Esophagus muscularis mucosa (tissue), 4 donors: ENCODE data around the gene PCDH15. TPM values are rescaled to one million over a fixed set of nuclear protein-coding genes. Genes with fewer than 3 reads are reported as not detected.

Experiments
- DNase-seq: peaks from one replicate; pipeline ENCODE4 v3.0.0-alpha.2; 2017; ENCODE audit errors: extremely low spot score
- H3K27ac ChIP-seq, 4 donors: fragments of 200-600 bp; sonication (generic); replicated peaks in 1 of 4; 1 replicate in 3 of 4; 2 replicates in 1 of 4; pipeline ENCODE4 v1.5.1; 2016 to 2019; ENCODE audit warnings: mild to moderate bottlenecking in 1 of 4
- H3K27me3 ChIP-seq, 4 donors: fragments of 200-600 bp; sonication (generic); one replicate each; pipeline versions ENCODE4 v1.5.1 to v1.6.0; 2016 to 2019
- H3K36me3 ChIP-seq, 4 donors: fragments of 200-600 bp; sonication (generic); one replicate each; pipeline ENCODE4 v1.5.1; 2016 to 2019
- H3K4me1 ChIP-seq, 4 donors: fragments of 200-600 bp; sonication (generic); one replicate each; pipeline ENCODE4 v1.5.1; 2016 to 2019
- H3K4me3 ChIP-seq, 4 donors: fragments of 200-600 bp; sonication (generic); 1 replicate in 2 of 4; 2 replicates in 2 of 4; pipeline ENCODE4 v1.5.1; 2016 to 2019; ENCODE audit warnings: mild to moderate bottlenecking in 4 of 4, moderate library complexity in 1 of 4
- H3K9me3 ChIP-seq, 4 donors: fragments of 200-600 bp; sonication (generic); 1 replicate in 3 of 4; 2 replicates in 1 of 4; pipeline ENCODE4 v1.5.1; 2016 to 2019
- CTCF ChIP-seq, 3 experiments: fragments of 200-600 bp in 2 of 3; fragments of 450-650 bp in 1 of 3; sonication (generic) in 2 of 3; IDR thresholded peaks; one replicate each; pipeline ENCODE4 v1.5.1; 2017 to 2019; ENCODE audit warnings: antibody characterized with exemption in 3 of 3, mild to moderate bottlenecking in 2 of 3, moderate library complexity in 1 of 3
- EP300 ChIP-seq: sonication (generic); formaldehyde crosslinking; IDR thresholded peaks from one replicate; pipeline ENCODE4 v1.6.1; 2017; ENCODE audit warnings: antibody characterized with exemption
- POLR2A ChIP-seq: fragments of 450-650 bp; IDR thresholded peaks from one replicate; pipeline ENCODE4 v1.6.1; 2017; ENCODE audit warnings: antibody characterized with exemption, moderate library complexity, mild to moderate bottlenecking, low read depth
- POLR2AphosphoS5 ChIP-seq, 2 donors: sonication (generic); formaldehyde crosslinking; IDR thresholded peaks; one replicate each; pipeline ENCODE4 v1.6.1; 2017; ENCODE audit warnings: antibody characterized with exemption in 2 of 2
- WGBS: methylation state at CpG from one replicate; pipeline ENCODE4 v1.1.5; 2018; 5-methylcytosine and 5-hydroxymethylcytosine counted together
- intact Hi-C: fragments of 100-400 bp; cut with DNase I; formaldehyde crosslinking; loops from one replicate; pipeline ENCODE4 v1.15.1; 2023
- total RNA-seq, 4 donors: library from RNA; depleted of rRNA; stranded (reverse); fragments of >200 nt; gene quantifications; one replicate each; pipeline versions ENCODE4 v1.1.0 to v1.2.1, GENCODE V29; 2016

The PCDH15 gene
- total RNA-seq, 4 donors from 2014 or later, result 0.13 to 0.50 TPM; not detected in 2

GRCh38 chr10:53846809-53847208, 954.2 kb downstream of the PCDH15 start:
- H3K9me3 ChIP-seq, result no peaks in the 10 kb centered on the region
- no peak for DNase-seq
- H3K27ac ChIP-seq, result no peak overlapping the region
- TF ChIP-seq CTCF (IDR thresholded peaks at IDR 0.05) (no peak), POLR2A (no peak), POLR2AphosphoS5 (IDR thresholded peaks at IDR 0.05) (no peak), EP300 (no peak)
- intact Hi-C loops, result no loop called here
- H3K4me1 ChIP-seq, result no peaks in the 10 kb centered on the region
- no peaks in the 10 kb centered on the region for H3K27me3 ChIP-seq
- no peaks in the 10 kb centered on the region for H3K36me3 ChIP-seq
- H3K4me3 ChIP-seq, result no peak overlapping the region
- 75% methylated on average over 2 of the region's 2 CpGs for WGBS

- Histone ChIP-seq H3K27me3 (no peaks in the 10 kb centered on the region), H3K27ac (no peak overlapping the region), H3K36me3 (no peaks in the 10 kb centered on the region), H3K4me3 (no peak overlapping the region), H3K4me1 (no peaks in the 10 kb centered on the region), H3K9me3 (no peaks in the 10 kb centered on the region)
- WGBS, result 0% methylated on average over 1 of the region's 1 CpG
- DNase-seq, result no peak
- TF ChIP-seq POLR2A (no peak), POLR2AphosphoS5 (IDR thresholded peaks at IDR 0.05) (no peak), CTCF (IDR thresholded peaks at IDR 0.05) (no peak), EP300 (no peak)
- intact Hi-C loops, result no loop called here
Observed at GRCh38 chr10:53843736-53844362, 957.2 kb downstream of the PCDH15 start.

- TF ChIP-seq POLR2A (no peak), POLR2AphosphoS5 (IDR thresholded peaks at IDR 0.05) (no peak), EP300 (no peak)
- Histone ChIP-seq H3K4me3 (no peak overlapping the region), H3K4me1 (no peaks in the 10 kb centered on the region), H3K9me3 (no peaks in the 10 kb centered on the region), H3K27ac (no peak overlapping the region), H3K36me3 (no peaks in the 10 kb centered on the region), H3K27me3 (no peaks in the 10 kb centered on the region)
- intact Hi-C loops, result no loop called here
- DNase-seq, result no peak
- WGBS, result 61% methylated on average over 9 of the region's 9 CpGs
Observed at GRCh38 chr10:53841483-53842145, 959.4 kb downstream of the PCDH15 start.

- Histone ChIP-seq H3K27me3 (no peaks in the 10 kb centered on the region), H3K4me3 (no peak overlapping the region), H3K36me3 (no peaks in the 10 kb centered on the region), H3K9me3 (no peaks in the 10 kb centered on the region), H3K4me1 (no peaks in the 10 kb centered on the region), H3K27ac (no peak overlapping the region)
- intact Hi-C loops, result no loop called here
- TF ChIP-seq POLR2AphosphoS5 (IDR thresholded peaks at IDR 0.05) (no peak), EP300 (no peak), CTCF (IDR thresholded peaks at IDR 0.05) (no peak), POLR2A (no peak)
- 76% methylated on average over 4 of the region's 4 CpGs for WGBS
- no peak for DNase-seq
Observed at GRCh38 chr10:53840653-53841052, 960.4 kb downstream of the PCDH15 start.

- Histone ChIP-seq H3K27me3 (no peaks in the 10 kb centered on the region), H3K36me3 (no peaks in the 10 kb centered on the region), H3K27ac (no peak overlapping the region), H3K4me3 (no peak overlapping the region), H3K4me1 (no peaks in the 10 kb centered on the region), H3K9me3 (no peaks in the 10 kb centered on the region)
- DNase-seq, result no peak
- intact Hi-C loops, result no loop called here
- WGBS, result 15% methylated on average over 2 of the region's 2 CpGs
- TF ChIP-seq CTCF (IDR thresholded peaks at IDR 0.05) (peak in 2 of 3 experiments; percentile 33 to 38), EP300 (no peak), POLR2AphosphoS5 (IDR thresholded peaks at IDR 0.05) (no peak), POLR2A (no peak)
Observed at GRCh38 chr10:53839440-53840039, 961.5 kb downstream of the PCDH15 start.
